Measurements from ENCODE around the gene KMT2E.

Gene KMT2E

DNA sequence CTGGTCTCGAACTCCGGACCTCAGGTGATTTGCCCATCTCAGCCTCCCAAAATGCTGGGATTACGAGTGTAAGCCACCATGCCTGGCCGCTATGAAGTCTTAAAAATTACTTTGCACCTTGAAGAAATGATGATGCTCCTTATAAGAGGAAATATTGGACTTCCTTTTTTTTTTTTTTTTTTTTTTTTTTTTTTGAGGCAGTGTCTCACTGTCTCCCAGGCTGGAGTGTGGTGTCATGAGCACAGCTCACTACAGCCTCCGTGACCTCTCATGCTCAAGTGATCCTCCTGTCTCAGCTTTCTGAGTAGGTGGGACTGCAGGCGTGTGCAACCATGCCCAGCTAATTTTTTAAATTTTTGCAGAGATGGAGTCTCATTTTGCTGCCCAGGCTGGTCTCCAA, 65.3 kb downstream of the KMT2E start:
- DNase-seq (ENCODE audit: low spot score) = no peak

DNA sequence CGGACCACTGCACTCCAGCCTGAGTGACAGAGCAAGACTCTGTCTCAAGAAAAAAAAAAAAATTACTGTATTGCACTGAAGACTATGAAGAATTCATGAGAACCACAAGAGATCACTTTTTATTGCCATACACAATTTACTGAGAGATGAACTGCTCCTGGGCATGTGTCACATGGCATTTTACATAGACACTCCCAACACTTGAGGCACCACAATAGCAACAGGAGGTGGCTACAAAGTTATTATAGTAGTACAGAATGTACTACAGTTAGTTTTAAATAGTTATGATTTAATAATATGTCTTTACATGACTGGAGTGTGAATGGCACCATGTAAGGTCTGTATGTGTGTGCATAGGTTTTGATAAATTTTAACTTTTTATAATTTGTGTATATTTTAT, 70.6 kb downstream of the KMT2E start:
- DNase-seq (ENCODE audit: low spot score) = no peak

DNA sequence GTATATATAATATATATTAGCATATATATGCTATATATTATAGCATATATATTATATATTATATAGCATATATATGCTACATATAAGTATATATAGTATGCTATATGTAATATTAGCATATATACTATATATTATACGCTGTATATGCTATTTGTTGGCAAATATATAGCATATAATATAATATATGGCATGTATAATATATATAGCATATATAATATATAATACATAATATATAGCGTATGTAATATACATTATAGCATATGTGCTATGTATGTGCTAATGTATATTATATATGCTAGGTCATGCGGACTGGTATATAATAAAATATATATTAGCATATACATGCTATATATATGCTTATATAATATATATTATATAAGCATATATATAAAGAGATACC, 72.8 kb downstream of the KMT2E start:
- no peak for DNase-seq (ENCODE audit: low spot score)

DNA sequence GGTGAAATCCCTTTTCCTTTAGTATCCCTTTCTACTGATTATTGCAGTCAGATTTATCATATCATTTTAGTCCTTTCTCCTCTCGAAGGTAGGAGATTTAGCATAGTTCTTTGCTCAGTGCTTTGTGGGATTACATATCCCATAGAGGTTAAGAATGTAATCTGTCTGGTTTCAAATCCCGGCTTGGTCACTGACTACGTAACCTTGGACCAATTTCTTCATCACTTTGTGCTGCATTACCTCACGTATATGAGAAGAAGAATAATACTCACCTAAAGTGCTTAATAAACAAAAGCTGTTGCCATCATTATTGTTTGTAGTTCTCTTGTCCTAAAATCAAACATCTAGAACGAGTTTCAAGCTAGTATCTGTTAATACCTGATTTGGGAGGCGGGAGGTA, 74.0 kb downstream of the KMT2E start:
- DNase-seq (ENCODE audit: low spot score) = no peak

DNA sequence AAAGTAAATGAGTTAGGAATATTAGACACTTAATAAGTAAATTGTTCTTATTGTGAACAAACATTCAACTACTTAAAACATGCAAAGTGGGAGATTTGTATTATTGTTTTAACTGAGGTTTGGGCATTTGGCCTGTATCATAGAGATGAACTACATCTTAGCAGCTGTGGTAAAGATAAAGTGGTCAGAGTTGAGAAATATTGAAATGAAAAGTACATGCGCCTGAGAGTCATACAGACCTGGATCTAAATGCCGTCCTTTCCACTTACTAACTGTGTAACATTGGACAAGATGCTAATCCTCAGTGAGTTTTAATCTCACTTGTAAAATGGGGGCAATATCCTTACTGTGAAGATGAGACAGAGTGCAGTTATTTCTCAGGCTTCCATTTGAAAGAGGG, 74.5 kb downstream of the KMT2E start:
- DNase-seq (ENCODE audit: low spot score) = no peak

DNA sequence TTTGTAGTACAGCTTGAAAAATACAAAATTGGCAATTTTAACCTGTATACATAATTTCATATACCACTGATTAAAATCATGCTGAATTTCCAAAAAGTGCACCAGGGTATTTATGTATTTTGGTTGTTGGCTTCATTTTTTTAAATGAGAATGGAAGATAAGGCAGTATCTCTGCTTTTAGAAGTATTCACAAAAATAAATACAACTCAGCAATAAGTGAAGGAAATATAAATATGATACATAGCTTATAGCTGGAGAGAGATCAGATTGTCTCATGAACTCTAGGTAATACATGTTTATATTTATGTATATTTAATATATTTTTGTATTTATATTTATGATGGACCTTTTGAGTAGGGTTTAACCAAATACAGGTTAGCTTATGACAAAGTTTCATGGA, 81.0 kb downstream of the KMT2E start:
- no peak for DNase-seq (ENCODE audit: low spot score)

DNA sequence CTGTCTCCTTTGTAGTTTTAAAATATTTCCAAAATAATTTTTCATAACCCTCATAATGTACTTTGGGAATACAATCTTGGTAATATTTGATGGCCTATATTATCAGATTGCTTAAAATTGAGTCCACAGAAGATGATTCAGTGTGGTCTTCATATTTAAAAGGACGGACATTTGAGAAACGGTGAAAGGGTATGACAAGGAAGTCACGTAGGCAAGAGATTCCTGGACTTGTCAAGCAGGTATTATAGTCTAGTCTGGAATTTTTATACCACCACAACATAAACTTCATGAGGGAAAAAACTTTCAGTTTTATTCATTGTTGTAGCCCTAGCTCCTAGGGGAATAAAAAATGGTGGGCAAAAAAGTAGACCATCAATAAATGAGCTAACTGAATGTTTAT, 82.3 kb downstream of the KMT2E start:
- no peak for DNase-seq (ENCODE audit: low spot score)

DNA sequence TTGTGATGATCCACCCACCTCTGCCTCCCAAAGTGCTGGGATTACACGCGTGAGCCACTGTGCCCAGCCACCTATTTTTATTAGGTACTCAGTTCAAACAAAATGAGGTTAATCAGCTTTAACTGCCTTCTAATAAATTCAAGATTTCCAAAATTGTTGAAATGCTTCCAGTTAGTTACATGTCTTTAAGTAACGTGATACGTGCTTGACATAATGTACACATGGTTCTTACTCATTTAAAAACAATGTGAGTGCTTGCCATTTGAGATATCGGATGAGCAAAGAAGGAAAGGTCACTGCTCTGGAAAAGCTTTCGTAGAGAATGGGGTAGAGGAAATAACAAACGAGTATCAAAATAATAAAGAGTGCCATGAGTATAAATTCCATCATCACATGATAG, 83.6 kb downstream of the KMT2E start:
- peak; percentile 34 for DNase-seq (ENCODE audit: low spot score)

DNA sequence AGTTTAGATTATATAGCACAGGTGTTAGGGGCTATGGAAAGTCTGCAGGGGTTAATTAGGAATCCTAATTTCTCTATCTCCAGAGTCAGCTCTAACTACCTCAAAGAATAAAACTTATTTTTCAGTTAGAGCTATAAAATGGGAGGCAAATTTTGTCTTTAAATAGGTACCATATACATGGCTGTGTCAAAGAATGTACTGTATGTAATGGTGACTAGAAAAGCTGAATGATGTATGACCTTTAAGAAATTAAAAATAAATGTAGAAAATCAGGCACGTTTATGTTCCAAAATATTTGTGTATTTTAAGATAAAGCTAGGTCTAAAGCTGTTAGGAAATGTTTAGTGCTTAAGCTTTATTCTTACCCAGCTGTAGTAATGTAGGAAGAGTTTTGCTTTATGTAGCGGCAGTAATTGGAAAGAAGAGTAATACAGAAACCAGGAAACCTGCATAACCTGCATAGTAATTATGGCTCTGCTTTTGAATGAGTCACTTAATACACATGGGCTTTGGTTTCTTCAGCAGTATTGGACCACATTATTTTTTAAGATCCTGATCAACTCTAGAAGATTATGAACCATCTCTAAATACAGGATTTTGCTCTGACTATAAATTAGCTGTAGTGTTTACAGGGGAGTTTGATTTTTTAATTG, 85.0 kb downstream of the KMT2E start:
- no peak for DNase-seq (ENCODE audit: low spot score)

DNA sequence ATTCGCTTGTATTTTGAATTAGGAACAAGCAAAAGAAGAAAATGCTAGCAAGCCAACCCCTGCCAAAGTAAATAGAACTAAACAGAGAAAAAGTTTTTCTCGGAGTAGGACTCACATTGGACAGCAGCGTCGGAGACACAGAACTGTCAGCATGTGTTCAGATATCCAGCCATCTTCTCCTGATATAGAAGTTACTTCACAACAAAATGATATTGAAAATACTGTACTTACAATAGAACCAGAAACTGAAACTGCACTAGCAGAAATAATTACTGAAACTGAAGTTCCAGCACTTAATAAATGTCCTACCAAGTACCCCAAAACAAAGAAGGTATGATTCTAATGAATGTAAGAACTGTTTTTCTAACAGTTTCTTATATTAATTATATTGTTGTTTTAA, 87.9 kb downstream of the KMT2E start:
- DNase-seq (ENCODE audit: low spot score) = no peak

DNA sequence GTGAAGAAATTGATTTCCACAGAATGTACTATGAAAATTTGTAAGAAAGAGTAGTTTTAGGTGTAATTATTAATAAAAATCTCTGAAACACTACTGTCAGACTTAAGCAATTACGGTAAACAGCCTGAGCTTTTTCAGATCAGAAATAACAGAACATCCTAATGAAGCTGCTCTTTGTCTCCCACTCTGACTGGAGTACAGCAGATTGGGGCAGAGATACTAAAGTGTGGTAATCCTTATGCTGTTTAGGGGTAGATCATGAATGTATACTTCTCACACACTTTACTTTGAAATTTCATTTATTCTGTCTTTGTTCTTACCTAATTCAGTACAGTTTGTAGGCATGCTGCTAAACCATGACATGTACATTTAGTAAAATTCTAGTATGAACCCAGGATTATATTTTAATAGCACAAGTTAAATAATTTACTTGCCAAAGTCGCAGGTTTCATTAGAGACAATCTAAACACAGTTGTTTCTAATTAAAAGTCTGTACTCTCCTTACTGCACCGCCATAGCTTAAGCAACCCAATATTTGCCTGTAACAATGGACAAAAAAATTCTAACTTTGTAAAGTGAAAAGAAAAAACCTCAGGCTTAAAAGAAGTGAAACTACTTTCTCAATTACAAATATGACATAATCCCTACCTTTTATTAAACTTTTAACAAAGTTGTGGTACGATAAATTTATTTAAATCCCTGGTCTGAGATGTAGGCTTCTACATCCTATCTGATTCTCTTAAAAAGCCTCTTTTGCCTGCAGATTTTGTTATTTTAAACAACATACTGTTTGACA, 88.8 kb downstream of the KMT2E start:
- no peak for DNase-seq (ENCODE audit: low spot score)

DNA sequence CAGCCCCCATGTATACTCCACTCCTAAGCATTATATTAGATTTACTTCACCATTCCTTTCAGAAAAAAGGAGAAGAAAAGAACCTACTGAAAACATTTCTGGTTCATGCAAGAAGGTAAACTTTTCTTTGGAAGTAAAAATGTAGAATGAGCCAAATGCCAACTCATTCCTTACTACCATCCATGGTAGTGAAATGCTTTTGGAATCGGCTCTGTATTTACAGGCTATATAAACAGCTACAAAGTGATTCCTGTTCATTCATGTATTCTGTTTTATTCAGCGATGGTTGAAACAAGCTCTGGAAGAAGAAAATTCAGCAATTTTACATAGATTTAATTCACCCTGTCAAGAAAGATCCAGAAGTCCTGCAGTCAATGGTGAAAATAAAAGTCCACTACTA, 91.6 kb downstream of the KMT2E start:
- no peak for DNase-seq (ENCODE audit: low spot score)

DNA sequence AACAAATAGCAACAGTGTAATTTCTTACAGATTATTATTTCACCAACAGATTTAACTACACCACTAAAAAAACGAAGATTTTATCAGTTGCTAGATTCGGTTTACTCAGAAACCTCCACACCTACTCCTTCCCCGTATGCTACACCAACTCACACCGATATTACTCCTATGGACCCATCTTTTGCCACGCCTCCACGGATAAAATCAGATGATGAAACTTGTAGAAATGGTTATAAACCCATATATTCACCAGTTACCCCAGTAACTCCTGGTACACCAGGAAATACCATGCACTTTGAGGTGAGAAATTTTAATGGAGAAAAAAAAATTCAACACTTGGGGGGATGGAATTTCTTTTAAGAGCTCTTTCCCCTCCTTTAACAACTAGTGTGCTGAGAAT, 92.5 kb downstream of the KMT2E start:
- no peak for DNase-seq (ENCODE audit: low spot score)

DNA sequence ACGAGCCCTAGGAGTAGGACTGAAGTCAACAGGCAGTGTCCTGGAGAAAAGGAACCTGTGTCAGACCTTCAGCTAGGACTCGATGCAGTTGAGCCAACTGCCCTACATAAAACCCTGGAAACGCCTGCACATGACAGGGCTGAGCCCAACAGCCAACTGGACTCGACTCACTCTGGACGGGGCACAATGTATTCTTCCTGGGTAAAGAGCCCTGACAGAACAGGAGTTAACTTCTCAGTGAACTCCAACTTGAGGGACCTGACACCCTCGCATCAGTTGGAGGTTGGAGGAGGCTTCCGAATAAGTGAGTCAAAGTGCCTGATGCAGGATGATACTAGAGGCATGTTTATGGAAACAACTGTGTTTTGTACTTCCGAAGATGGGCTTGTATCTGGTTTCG, 93.5 kb downstream of the KMT2E start:
- DNase-seq (ENCODE audit: low spot score) = no peak

DNA sequence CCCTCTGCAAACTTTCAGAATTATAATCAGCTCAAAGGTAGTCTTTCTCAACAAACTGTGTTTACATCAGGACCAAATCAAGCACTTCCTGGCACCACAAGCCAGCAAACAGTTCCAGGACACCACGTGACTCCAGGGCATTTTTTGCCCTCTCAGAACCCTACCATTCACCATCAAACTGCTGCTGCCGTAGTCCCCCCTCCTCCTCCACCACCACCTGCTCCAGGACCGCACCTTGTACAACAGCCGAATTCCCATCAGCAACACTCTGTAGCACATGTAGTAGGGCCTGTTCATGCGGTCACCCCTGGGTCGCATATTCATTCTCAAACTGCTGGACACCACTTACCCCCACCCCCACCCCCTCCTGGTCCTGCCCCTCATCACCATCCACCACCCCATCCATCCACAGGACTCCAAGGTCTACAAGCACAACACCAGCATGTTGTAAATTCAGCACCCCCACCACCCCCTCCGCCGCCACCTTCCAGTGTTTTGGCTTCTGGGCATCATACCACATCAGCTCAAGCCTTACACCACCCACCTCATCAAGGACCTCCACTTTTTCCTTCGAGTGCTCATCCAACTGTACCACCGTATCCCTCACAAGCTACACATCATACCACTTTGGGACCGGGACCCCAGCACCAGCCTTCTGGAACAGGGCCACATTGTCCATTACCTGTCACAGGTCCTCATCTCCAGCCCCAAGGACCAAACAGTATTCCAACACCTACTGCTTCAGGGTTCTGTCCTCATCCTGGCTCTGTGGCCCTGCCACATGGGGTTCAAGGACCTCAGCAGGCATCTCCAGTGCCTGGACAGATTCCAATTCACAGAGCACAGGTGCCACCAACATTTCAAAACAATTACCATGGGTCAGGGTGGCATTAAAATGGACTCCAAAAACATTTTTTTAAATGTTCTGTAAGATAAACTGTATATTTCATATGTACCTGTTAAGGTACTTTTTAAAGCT, 98.7 kb downstream of the KMT2E start:
- no peak for DNase-seq (ENCODE audit: low spot score)

DNA sequence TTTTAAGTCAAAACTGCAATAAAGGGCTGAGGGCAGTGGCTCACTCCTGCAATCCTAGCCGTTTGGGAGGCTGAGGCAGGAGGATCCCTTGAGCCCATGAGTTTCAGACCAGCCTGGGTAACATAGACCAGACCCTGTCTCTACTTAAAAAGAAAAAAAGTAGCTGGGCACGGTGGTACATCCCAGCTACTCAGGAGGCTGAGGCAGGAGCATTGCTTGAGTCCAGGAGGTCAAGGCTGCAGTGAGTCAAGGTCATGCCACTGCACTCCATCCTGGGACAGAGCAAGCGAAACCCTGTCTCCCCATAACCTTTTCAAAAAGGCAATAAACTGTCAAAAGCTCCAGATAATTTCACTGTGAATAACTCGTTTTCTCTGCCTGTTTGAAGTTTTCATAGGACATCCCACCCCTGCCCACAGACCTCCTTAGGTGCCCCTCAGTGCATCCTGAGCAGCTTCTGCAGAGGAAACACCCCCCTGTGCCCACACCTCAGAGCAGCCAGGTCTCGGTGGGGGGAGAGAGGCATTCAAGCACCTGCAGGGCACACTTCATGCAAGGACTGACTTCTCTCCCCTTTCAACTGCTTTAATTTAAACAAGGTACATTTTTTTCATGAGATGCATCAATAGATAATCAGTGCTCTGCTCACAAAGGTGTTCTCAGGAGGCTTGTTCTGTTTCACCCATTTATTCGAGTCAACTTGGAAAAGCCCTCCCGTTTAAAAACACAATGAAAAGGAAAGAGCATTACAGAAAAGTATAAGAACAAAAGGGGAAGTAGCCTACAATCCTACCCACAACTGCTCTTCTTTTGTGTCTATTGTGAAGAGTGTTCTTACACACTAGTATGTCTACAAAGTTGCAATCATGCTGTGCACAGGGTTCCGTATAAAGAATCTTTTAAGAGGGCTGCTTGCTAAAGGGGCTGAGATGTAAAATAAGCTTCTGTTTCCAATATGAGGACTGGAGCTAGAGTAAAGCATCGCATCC, 104.9 kb downstream of the KMT2E start:
- no peak for DNase-seq (ENCODE audit: low spot score)

DNA sequence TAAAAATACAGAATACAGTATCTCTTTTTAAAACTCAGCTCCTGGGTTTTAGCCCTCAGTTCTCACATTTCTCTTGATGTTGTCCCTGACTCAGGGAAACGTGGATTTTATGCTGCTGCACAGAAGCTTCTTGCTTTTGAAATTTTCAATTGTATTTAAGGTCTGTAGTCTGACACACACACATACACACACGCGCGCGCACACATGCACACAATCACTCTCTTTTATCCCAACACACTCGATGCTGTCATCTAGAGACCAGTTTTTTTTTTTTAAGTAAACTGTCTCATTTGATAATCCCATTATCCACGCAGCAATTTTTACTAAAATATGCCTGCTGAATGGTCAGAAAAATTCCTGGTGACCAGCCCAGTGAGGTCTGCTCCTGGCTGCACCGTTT, 108.6 kb downstream of the KMT2E start:
- no peak for DNase-seq (ENCODE audit: low spot score)

DNA sequence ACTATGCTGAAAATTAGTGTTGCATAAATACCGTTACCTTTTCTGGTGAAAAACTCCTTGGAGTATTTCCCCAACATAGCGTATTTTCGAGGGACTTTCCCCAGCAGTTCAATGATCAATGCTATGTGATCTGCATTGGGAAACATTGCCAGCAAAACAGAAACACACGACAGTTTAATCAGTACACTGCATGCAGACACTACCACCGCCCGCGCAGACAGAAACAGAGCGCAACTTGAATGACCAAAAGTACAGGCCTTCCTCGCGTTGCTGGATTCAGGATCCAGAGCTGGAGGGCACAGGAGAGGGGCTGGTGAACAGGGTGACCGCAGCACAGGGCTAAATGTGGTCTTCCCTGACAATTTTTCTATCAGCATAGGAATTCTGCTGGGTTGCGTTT, 111.7 kb downstream of the KMT2E start:
- no peak for DNase-seq (ENCODE audit: low spot score)

DNA sequence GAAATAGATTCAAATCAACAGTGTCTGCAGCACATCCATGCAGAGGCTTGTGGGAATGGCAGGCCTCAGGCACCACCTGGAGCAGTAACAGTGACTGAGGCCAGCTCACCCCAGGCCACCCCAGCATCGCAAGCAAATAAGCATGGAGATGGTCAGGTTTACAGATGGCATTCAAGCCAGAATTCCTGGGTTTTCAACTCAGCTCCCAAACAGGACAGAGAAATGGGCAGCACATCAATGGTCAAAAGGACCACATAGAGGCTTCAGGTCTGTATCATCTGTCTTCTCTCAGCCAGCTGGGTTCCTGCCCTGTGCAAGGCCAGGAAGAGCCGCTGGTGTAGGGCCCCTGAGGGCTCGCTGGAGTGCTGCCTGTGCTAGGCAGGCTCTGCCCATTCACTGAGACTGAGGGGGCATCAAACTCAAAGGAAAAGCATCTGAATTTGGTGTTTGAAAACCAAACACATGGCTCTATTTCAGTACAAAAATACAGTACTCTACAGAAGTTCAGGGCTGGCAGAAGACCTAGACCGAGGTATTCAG, 112.5 kb downstream of the KMT2E start:
- peak; percentile 20 for DNase-seq (ENCODE audit: low spot score)

DNA sequence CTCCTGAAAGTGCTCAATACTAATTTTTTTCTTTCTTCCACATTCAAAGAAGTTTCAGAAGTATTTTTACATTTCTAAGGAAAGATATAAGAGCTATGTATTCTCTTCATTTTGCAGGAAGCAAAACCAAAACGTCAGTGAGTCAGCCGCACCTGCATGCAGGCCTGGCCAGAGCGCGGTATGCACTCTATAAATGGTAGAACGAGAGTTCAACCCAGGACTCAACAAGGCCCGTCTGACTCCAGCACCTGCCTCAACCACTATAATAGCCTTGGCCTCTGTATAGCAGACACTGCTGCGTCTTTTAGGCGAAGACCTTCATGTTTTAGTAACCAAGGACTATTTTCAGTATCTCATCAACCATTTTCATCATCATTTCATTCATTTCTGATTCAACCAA, 113.2 kb downstream of the KMT2E start:
- no peak for DNase-seq (ENCODE audit: low spot score)

DNA sequence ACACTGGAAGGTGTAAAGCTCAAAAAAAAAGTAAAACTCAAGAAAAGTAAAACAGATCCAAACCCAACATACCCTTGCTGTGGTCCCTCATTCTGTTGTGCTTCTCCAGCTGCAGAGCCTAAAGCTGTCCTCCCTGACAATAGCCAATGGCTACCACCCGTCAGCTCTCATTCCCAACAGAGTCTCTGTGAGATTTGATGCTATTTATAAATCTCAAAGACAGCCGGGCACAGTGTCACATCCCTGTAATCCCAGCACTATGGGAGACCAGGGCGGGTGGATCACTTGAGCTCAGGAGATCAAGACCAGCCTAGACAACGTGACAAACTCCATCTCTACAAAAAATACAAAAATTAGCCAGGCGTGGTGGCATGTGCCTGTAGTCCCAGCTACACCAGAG, 116.0 kb downstream of the KMT2E start:
- no peak for DNase-seq (ENCODE audit: low spot score)
